ENCODE results near the gene GTPBP6.
"Not testable (repeated sequence)": the region's sequence is repeated elsewhere in the genome, so short reads cannot be mapped to it uniquely, and the experiment has no call there.

GTPBP6 gene

GRCh38 chrX:265502-265901 lies 53.1 kb downstream of the GTPBP6 start:
- H3K4me3 Mint-ChIP-seq, result no peak overlapping the region

GRCh38 chrX:264634-265455 lies 53.8 kb downstream of the GTPBP6 start:
- H3K27me3 Mint-ChIP-seq (ENCODE audit: low read depth), result peaks cover 20% of the 10 kb centered on the region
- H3K4me3 Mint-ChIP-seq, result no peak overlapping the region
- no peak overlapping the region for H3K27ac Mint-ChIP-seq
- no peaks in the 10 kb centered on the region for H3K36me3 Mint-ChIP-seq (ENCODE audit: low read depth)
- H3K4me1 Mint-ChIP-seq, result peaks cover 11% of the 10 kb centered on the region
- H3K9me3 Mint-ChIP-seq, result no peaks in the 10 kb centered on the region
- no peak for TF ChIP-seq CTCF (IDR thresholded peaks at IDR 0.05; ENCODE audit: unreplicated experiment in 3 of 3)

More at GRCh38 chrX:265502-265901, 53.1 kb downstream of the GTPBP6 start:
- no peaks in the 10 kb centered on the region for H3K9me3 Mint-ChIP-seq
- no peak for TF ChIP-seq CTCF (IDR thresholded peaks at IDR 0.05; ENCODE audit: unreplicated experiment in 3 of 3)
- no peak overlapping the region for H3K27ac Mint-ChIP-seq
- no peaks in the 10 kb centered on the region for H3K36me3 Mint-ChIP-seq (ENCODE audit: low read depth)
- H3K27me3 Mint-ChIP-seq (ENCODE audit: low read depth), result peaks cover 16% of the 10 kb centered on the region
- H3K4me1 Mint-ChIP-seq, result peaks cover 8% of the 10 kb centered on the region

GRCh38 chrX:264006-264405 lies 54.6 kb downstream of the GTPBP6 start:
- H3K4me3 Mint-ChIP-seq; H3K27ac Mint-ChIP-seq; H3K36me3 Mint-ChIP-seq (ENCODE audit: low read depth); H3K9me3 Mint-ChIP-seq: not testable (repeated sequence)
- Mint-ChIP-seq H3K4me1 (peaks cover 13% of the 10 kb centered on the region), H3K27me3 (ENCODE audit: low read depth) (peaks cover 21% of the 10 kb centered on the region)

- no peak for TF ChIP-seq CTCF (IDR thresholded peaks at IDR 0.05; ENCODE audit: unreplicated experiment in 3 of 3)
- Mint-ChIP-seq H3K4me3 (no peak overlapping the region), H3K36me3 (ENCODE audit: low read depth) (no peaks in the 10 kb centered on the region), H3K27ac (peak overlapping the region in 1 of 3 experiments; percentile 80), H3K27me3 (ENCODE audit: low read depth) (peaks cover 21% of the 10 kb centered on the region), H3K9me3 (no peaks in the 10 kb centered on the region), H3K4me1 (peaks cover 13% of the 10 kb centered on the region)
Measured at GRCh38 chrX:262381-262909, 56.2 kb downstream of the GTPBP6 start.

GRCh38 chrX:261919-262352 lies 56.7 kb downstream of the GTPBP6 start:
- H3K27me3 Mint-ChIP-seq (ENCODE audit: low read depth), result peaks cover 21% of the 10 kb centered on the region
- no peaks in the 10 kb centered on the region for H3K36me3 Mint-ChIP-seq (ENCODE audit: low read depth)
- H3K4me3 Mint-ChIP-seq, result no peak overlapping the region
- no peak for TF ChIP-seq CTCF (IDR thresholded peaks at IDR 0.05; ENCODE audit: unreplicated experiment in 3 of 3)
- H3K4me1 Mint-ChIP-seq, result peaks cover 13% of the 10 kb centered on the region
- H3K27ac Mint-ChIP-seq, result peak overlapping the region; percentile 28 to 80 (median 59)
- H3K9me3 Mint-ChIP-seq, result no peaks in the 10 kb centered on the region

GRCh38 chrX:261167-261918 lies 57.3 kb downstream of the GTPBP6 start:
- peaks cover 17% of the 10 kb centered on the region for H3K27me3 Mint-ChIP-seq (ENCODE audit: low read depth)
- H3K9me3 Mint-ChIP-seq, result no peaks in the 10 kb centered on the region
- H3K4me3 Mint-ChIP-seq, result peak overlapping the region in 2 of 3 experiments; percentile 4 to 24
- peak overlapping the region; percentile 28 to 80 (median 59) for H3K27ac Mint-ChIP-seq
- H3K36me3 Mint-ChIP-seq (ENCODE audit: low read depth), result no peaks in the 10 kb centered on the region
- TF ChIP-seq CTCF (IDR thresholded peaks at IDR 0.05; ENCODE audit: unreplicated experiment in 3 of 3), result peak in 1 of 3 experiments; percentile 11
- H3K4me1 Mint-ChIP-seq, result peaks cover 13% of the 10 kb centered on the region
